HepG2 (cell line): ENCODE results near the gene CCDC197. TPM values are rescaled to one million over a fixed set of nuclear protein-coding genes. Genes with fewer than 3 reads are reported as not detected.

ENCODE experiments used
- HCFC1 ChIP-seq: fragments of 150-350 bp; IDR thresholded peaks from 2 replicates; pipeline ENCODE4 v1.6.1; 2014; ENCODE audit warnings: low read depth, low read length
- HNRNPH1 ChIP-seq: fragments of 200-400 bp; formaldehyde crosslinking; optimal IDR thresholded peaks from 2 replicates; pipeline ENCODE3; 2017; ENCODE audit warnings: mild to moderate bottlenecking, low read depth, low read length
- KLF15 ChIP-seq: sonication (generic); formaldehyde crosslinking; IDR thresholded peaks from 2 replicates; pipeline ENCODE4 v1.8.1; 2023; ENCODE audit warnings: borderline replicate concordance, mild to moderate bottlenecking, inconsistent platforms, missing genetic modification reagents, mixed read lengths
- MAX ChIP-seq: IDR thresholded peaks from 2 replicates; pipeline ENCODE4 v1.6.1; 2012; ENCODE audit warnings: inconsistent platforms
- NR3C1 ChIP-seq: sonication (generic); formaldehyde crosslinking; IDR thresholded peaks from 2 replicates; pipeline ENCODE4 v1.4.0; 2020; ENCODE audit warnings: missing genetic modification reagents
- SATB2 ChIP-seq: sonication (generic); formaldehyde crosslinking; IDR thresholded peaks from 2 replicates; pipeline ENCODE4 v1.5.0; 2020; ENCODE audit warnings: missing genetic modification reagents
- SNAPC5 ChIP-seq: sonication (generic); formaldehyde crosslinking; IDR thresholded peaks from 2 replicates; pipeline ENCODE4 v1.8.1; 2023; ENCODE audit warnings: mild to moderate bottlenecking, missing genetic modification reagents, borderline replicate concordance
- TARDBP ChIP-seq: sonication (generic); formaldehyde crosslinking; IDR thresholded peaks from 2 replicates; pipeline ENCODE4 v1.8.0; 2022; ENCODE audit warnings: mild to moderate bottlenecking, missing genetic modification reagents
- ZBTB1 ChIP-seq: sonication (generic); formaldehyde crosslinking; IDR thresholded peaks from 2 replicates; pipeline ENCODE4 v1.4.0; 2020; ENCODE audit warnings: missing genetic modification reagents, borderline replicate concordance
- ZBTB37 ChIP-seq: sonication (generic); formaldehyde crosslinking; IDR thresholded peaks from 2 replicates; pipeline ENCODE4 v1.4.0; 2020; ENCODE audit warnings: mild to moderate bottlenecking, missing genetic modification reagents
- ZGPAT ChIP-seq: IDR thresholded peaks from 2 replicates; pipeline ENCODE4 v1.6.1; 2016; ENCODE audit warnings: mild to moderate bottlenecking
- ZHX1 ChIP-seq: sonication (generic); formaldehyde crosslinking; IDR thresholded peaks from 2 replicates; pipeline ENCODE4 v1.8.1; 2022; ENCODE audit warnings: low read depth, mild to moderate bottlenecking, missing genetic modification reagents
- ZKSCAN5 ChIP-seq: sonication (generic); formaldehyde crosslinking; IDR thresholded peaks from 2 replicates; pipeline ENCODE4 v1.5.1; 2020; ENCODE audit warnings: mild to moderate bottlenecking, missing genetic modification reagents
- ZNF160 ChIP-seq: sonication (generic); formaldehyde crosslinking; IDR thresholded peaks from 2 replicates; pipeline ENCODE4 v1.8.0; 2022; ENCODE audit warnings: mild to moderate bottlenecking, inconsistent platforms, missing genetic modification reagents
- ZNF280B ChIP-seq: sonication (generic); formaldehyde crosslinking; IDR thresholded peaks from 2 replicates; pipeline ENCODE4 v1.5.0; 2020; ENCODE audit warnings: missing genetic modification reagents, mild to moderate bottlenecking, borderline replicate concordance
- ZNF446 ChIP-seq: sonication (generic); formaldehyde crosslinking; IDR thresholded peaks from 2 replicates; pipeline ENCODE4 v1.5.0; 2020; ENCODE audit warnings: mild to moderate bottlenecking, missing genetic modification reagents
- ZNF652 ChIP-seq: IDR thresholded peaks from 2 replicates; pipeline ENCODE4 v1.6.1; 2016; ENCODE audit warnings: low read depth, borderline replicate concordance
- ZNF672 ChIP-seq: sonication (generic); formaldehyde crosslinking; IDR thresholded peaks from 2 replicates; pipeline ENCODE4 v1.8.1; 2022; ENCODE audit warnings: missing genetic modification reagents
- ZNF788 ChIP-seq: sonication (generic); formaldehyde crosslinking; IDR thresholded peaks from 2 replicates; pipeline ENCODE4 v1.5.0; 2020; ENCODE audit warnings: mild to moderate bottlenecking, missing genetic modification reagents, borderline replicate concordance
- ZNF790 ChIP-seq: sonication (generic); formaldehyde crosslinking; IDR thresholded peaks from 2 replicates; pipeline ENCODE4 v1.8.0; 2022; ENCODE audit warnings: missing genetic modification reagents, mild to moderate bottlenecking, borderline replicate concordance
- ZSCAN25 ChIP-seq: sonication (generic); formaldehyde crosslinking; IDR thresholded peaks from 2 replicates; pipeline ENCODE4 v1.8.0; 2022; ENCODE audit warnings: mild to moderate bottlenecking, missing genetic modification reagents
- ZSCAN31 ChIP-seq: sonication (generic); formaldehyde crosslinking; IDR thresholded peaks from 2 replicates; pipeline ENCODE4 v1.5.0; 2020; ENCODE audit warnings: low read depth, mild to moderate bottlenecking, missing genetic modification reagents
- polyA plus RNA-seq, 8 experiments: library from polyadenylated mRNA; depleted of rRNA in 3 of 8; stranded (reverse) in 7 of 8; unstranded in 1 of 8; fragments of >200 nt; fragmentation: Illumina TruSeq in 4 of 8; extraction: Trizol in 4 of 8; gene quantifications; 2 replicates each; pipeline versions ENCODE4 v1.2.1 to v1.2.3, GENCODE V29; 2011 to 2016; ENCODE audit warnings: low read depth in 4 of 8, missing spikeins in 1 of 8, mixed read lengths in 1 of 8; ENCODE audit not compliant: insufficient read depth in 1 of 8
- total RNA-seq, 5 experiments: library from RNA; depleted of rRNA; stranded (reverse); fragments of >200 nt; fragmentation: Illumina TruSeq; extraction: Trizol; gene quantifications; 2 replicates each; pipeline ENCODE4 v1.2.3, GENCODE V29; 2016; ENCODE audit warnings: low read depth in 1 of 5

CCDC197 gene
- total and polyA plus RNA-seq, 2 of the 13 experiments (the other 11 are each of a cell fraction or from before 2014, with no cell fraction given) = 0.11 to 0.13 TPM

GRCh38 chr14:94022532-94023411 lies 25.7 kb downstream of the CCDC197 start (continued):
- TF ChIP-seq HNRNPH1 = no peak
- no peak for TF ChIP-seq NR3C1 (CRISPR knock-in tag)
- TF ChIP-seq TARDBP = no peak
- TF ChIP-seq ZGPAT (CRISPR knock-in tag) = 0 out of 2 replicates have a peak, but pooled peaks have one; percentile 25
- TF ChIP-seq ZBTB37 = no peak
- 0 out of 2 replicates have a peak, but pooled peaks have one; percentile 16 for TF ChIP-seq ZNF788 (CRISPR knock-in tag)
- TF ChIP-seq ZNF652 (CRISPR knock-in tag) = no peak
- TF ChIP-seq ZNF790 (CRISPR knock-in tag) = no peak
- no peak for TF ChIP-seq ZKSCAN5 (CRISPR knock-in tag)
- no peak for TF ChIP-seq ZSCAN25 (CRISPR knock-in tag)
- TF ChIP-seq ZBTB1 (CRISPR knock-in tag) = no peak
- TF ChIP-seq MAX = 0 out of 2 replicates have a peak, but pooled peaks have one; percentile 65
- 0 out of 2 replicates have a peak, but pooled peaks have one; percentile 11 for TF ChIP-seq ZNF446 (CRISPR knock-in tag)
- no peak for TF ChIP-seq KLF15 (CRISPR knock-in tag)
- no peak for TF ChIP-seq SATB2 (CRISPR knock-in tag)
- no peak for TF ChIP-seq ZNF672 (CRISPR knock-in tag)
- TF ChIP-seq ZSCAN31 (CRISPR knock-in tag) = no peak
- TF ChIP-seq ZHX1 (CRISPR knock-in tag) = no peak
- TF ChIP-seq HCFC1 = no peak
- TF ChIP-seq ZNF160 (CRISPR knock-in tag) = no peak
- TF ChIP-seq ZNF280B (CRISPR knock-in tag) = no peak
- TF ChIP-seq SNAPC5 (CRISPR knock-in tag) = 0 out of 2 replicates have a peak, but pooled peaks have one; percentile 39
